Endodermal cell (in vitro differentiated cells): ENCODE measurements around the gene SERPINF2. TPM values are rescaled to one million over a fixed set of nuclear protein-coding genes. Genes with fewer than 3 reads are reported as not detected.
A peak's percentile ranks its signal among the peaks of the same experiment; 100 is the strongest.

Source experiments
- DNase-seq: peaks from one replicate; pipeline ENCODE4 v3.0.0-alpha.2; 2017
- H3K27ac ChIP-seq: 2 replicates; pipeline ENCODE4 v1.5.1; 2013; ENCODE audit warnings: mild to moderate bottlenecking, low read depth, low read length, moderate library complexity
- H3K27me3 ChIP-seq: 2 replicates; pipeline ENCODE4 v1.6.1; 2013; ENCODE audit warnings: mild to moderate bottlenecking, low read length, moderate library complexity; ENCODE audit not compliant: insufficient read depth, control insufficient read depth, poor library complexity, severe bottlenecking
- H3K36me3 ChIP-seq: 2 replicates; pipeline ENCODE4 v1.7.0; 2013; ENCODE audit warnings: mild to moderate bottlenecking, low read length, moderate library complexity; ENCODE audit not compliant: control insufficient read depth, insufficient read depth
- H3K4me1 ChIP-seq: one replicate; pipeline ENCODE4 v1.7.0; 2013; ENCODE audit warnings: low read length; ENCODE audit not compliant: control insufficient read depth, insufficient read depth
- H3K4me3 ChIP-seq: 2 replicates; pipeline ENCODE4 v1.5.1; 2013; ENCODE audit warnings: mild to moderate bottlenecking, low read length, moderate library complexity
- H3K9ac ChIP-seq: 2 replicates; pipeline ENCODE4 v1.6.1; 2013; ENCODE audit warnings: mild to moderate bottlenecking, low read length, moderate library complexity; ENCODE audit not compliant: poor library complexity, severe bottlenecking; ENCODE audit errors: extremely low read depth
- H3K9me3 ChIP-seq: 2 replicates; pipeline ENCODE4 v1.6.1; 2013; ENCODE audit warnings: mild to moderate bottlenecking, low read length, moderate library complexity; ENCODE audit not compliant: control insufficient read depth
- H3K27ac Mint-ChIP-seq: 2 replicates; pipeline ENCODE4 v1.8.0; 2020; ENCODE audit warnings: mixed read lengths
- H3K27me3 Mint-ChIP-seq: 2 replicates; pipeline ENCODE4 v1.8.0; 2021; ENCODE audit warnings: mild to moderate bottlenecking, mixed read lengths; ENCODE audit not compliant: insufficient read depth
- H3K36me3 Mint-ChIP-seq: 2 replicates; pipeline ENCODE4 v1.8.0; 2020; ENCODE audit warnings: low read depth, mixed read lengths
- H3K4me1 Mint-ChIP-seq: 2 replicates; pipeline ENCODE4 v1.8.0; 2020; ENCODE audit warnings: mixed read lengths
- H3K4me3 Mint-ChIP-seq: 2 replicates; pipeline ENCODE4 v1.8.0; 2020; ENCODE audit warnings: mild to moderate bottlenecking, moderate library complexity, mixed read lengths
- H3K9me3 Mint-ChIP-seq: 2 replicates; pipeline ENCODE4 v1.8.0; 2020; ENCODE audit warnings: mild to moderate bottlenecking, mixed read lengths
- CTCF ChIP-seq: fragments of 200-600 bp; sonication (generic); conservative IDR thresholded peaks from 2 replicates; pipeline ENCODE4 v1.5.0; 2021; ENCODE audit warnings: antibody characterized with exemption, mild to moderate bottlenecking
- WGBS, 2 experiments: methylation state at CpG; one replicate each; pipeline versions ENCODE4 v1.1.5 to v1.1.7; 2013; ENCODE audit warnings: missing lambda C conversion rate in 2 of 2, mixed read lengths in 1 of 2; ENCODE audit not compliant: insufficient coverage in 1 of 2, insufficient read length in 1 of 2; 5-methylcytosine and 5-hydroxymethylcytosine counted together
- total RNA-seq, 2 donors: library from RNA; stranded (reverse); fragmentation: NEBNext Ultra II Directional in 1 of 2; extraction: Animal tissue kit (Norgen Biotek cat#: 25700) in 1 of 2; gene quantifications; 2 replicates in 1 of 2; 3 replicates in 1 of 2; pipeline ENCODE4 v1.2.1, GENCODE V29; 2021

The SERPINF2 gene
- total RNA-seq, 2 donors from 2014 or later = 0.86 to 1.8 TPM

- peaks cover 27% of the 10 kb centered on the region for H3K4me1 ChIP-seq
- no peaks in the 10 kb centered on the region for H3K36me3 ChIP-seq
- peaks cover 6% of the 10 kb centered on the region for H3K36me3 Mint-ChIP-seq
- no peak overlapping the region for H3K4me3 ChIP-seq
- H3K9ac ChIP-seq = no peak overlapping the region
- H3K27me3 Mint-ChIP-seq = no peaks in the 10 kb centered on the region
- no peak for DNase-seq
- peaks cover 29% of the 10 kb centered on the region for H3K4me1 Mint-ChIP-seq
- H3K27ac ChIP-seq = no peak overlapping the region
- TF ChIP-seq CTCF = no peak
- no peaks in the 10 kb centered on the region for H3K9me3 ChIP-seq
- no peak overlapping the region for H3K4me3 Mint-ChIP-seq
- WGBS, 2 experiments = 92 to 96% methylated on average over 3 of the region's 3 CpGs
- no peak overlapping the region for H3K27ac Mint-ChIP-seq
- H3K9me3 Mint-ChIP-seq = no peaks in the 10 kb centered on the region
- no peaks in the 10 kb centered on the region for H3K27me3 ChIP-seq
These were observed 22.9 kb downstream of the SERPINF2 start for GRCh38 chr17:1765576-1765975.

- Mint-ChIP-seq H3K36me3 (peaks cover 6% of the 10 kb centered on the region), H3K27me3 (no peaks in the 10 kb centered on the region), H3K4me3 (no peak overlapping the region), H3K9me3 (no peaks in the 10 kb centered on the region), H3K4me1 (peaks cover 29% of the 10 kb centered on the region), H3K27ac (no peak overlapping the region)
- no peak for TF ChIP-seq CTCF
- 72 to 78% methylated on average over 13 to 19 of the region's 21 CpGs for WGBS, 2 experiments
- H3K4me3 ChIP-seq = no peak overlapping the region
- no peaks in the 10 kb centered on the region for H3K9me3 ChIP-seq
- no peak overlapping the region for H3K9ac ChIP-seq
- no peak overlapping the region for H3K27ac ChIP-seq
- H3K36me3 ChIP-seq = no peaks in the 10 kb centered on the region
- no peaks in the 10 kb centered on the region for H3K27me3 ChIP-seq
- DNase-seq = peak; percentile 77
- H3K4me1 ChIP-seq = peaks cover 27% of the 10 kb centered on the region
These were observed 23.9 kb downstream of the SERPINF2 start for GRCh38 chr17:1766382-1767135.

- H3K4me1 Mint-ChIP-seq = peaks cover 22% of the 10 kb centered on the region
These were observed 24.7 kb downstream of the SERPINF2 start for GRCh38 chr17:1767358-1767757.

More at GRCh38 chr17:1767358-1767757, 24.7 kb downstream of the SERPINF2 start:
- Histone ChIP-seq H3K27me3 (no peaks in the 10 kb centered on the region), H3K4me1 (peaks cover 21% of the 10 kb centered on the region), H3K9ac (no peak overlapping the region), H3K36me3 (no peaks in the 10 kb centered on the region), H3K4me3 (no peak overlapping the region), H3K9me3 (no peaks in the 10 kb centered on the region), H3K27ac (no peak overlapping the region)
- 96 to 97% methylated on average over 7 to 12 of the region's 12 CpGs for WGBS, 2 experiments
- Mint-ChIP-seq H3K9me3 (no peaks in the 10 kb centered on the region), H3K4me3 (no peak overlapping the region), H3K36me3 (peaks cover 6% of the 10 kb centered on the region), H3K27ac (no peak overlapping the region), H3K27me3 (no peaks in the 10 kb centered on the region)
- DNase-seq = no peak
- TF ChIP-seq CTCF = peak; percentile 53
